HG03066 (cell line): ENCODE data around the gene HOXD9.

ENCODE experiments used
- ATAC-seq: cut with Tn5 transposase; IDR thresholded peaks from one replicate; pipeline ENCODE4 v1.9.1; 2021; ENCODE audit warnings: low read depth; ENCODE audit not compliant: unreplicated experiment

Gene HOXD9

DNA sequence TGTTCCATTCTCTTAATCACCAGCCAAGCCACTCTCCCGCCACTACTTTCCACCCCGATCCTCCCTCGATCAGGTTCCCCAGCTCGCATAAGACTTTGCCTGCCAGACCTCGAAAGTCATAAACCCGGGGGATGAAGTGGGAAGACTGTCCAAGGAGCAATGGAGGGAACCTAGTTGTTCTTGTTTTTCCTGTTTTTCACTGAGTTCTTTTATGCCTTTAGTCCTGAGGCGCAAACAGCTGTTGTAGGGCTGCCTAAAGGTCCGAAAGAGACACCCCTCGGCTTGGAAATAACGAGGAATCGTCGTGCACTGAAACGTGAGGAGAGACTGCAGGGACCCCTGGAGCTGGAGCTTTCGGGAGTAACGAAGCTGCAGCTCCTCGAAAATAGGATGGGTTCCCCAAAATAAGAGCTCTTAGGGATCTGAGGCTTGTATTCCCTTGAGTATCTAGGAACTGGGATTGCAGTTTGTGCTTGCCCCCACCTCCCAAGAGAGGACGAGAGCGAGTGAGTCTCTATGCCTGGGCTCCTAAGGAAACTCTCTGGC, 24.6 kb upstream of the HOXD9 start:
- ATAC-seq, result no peak

DNA sequence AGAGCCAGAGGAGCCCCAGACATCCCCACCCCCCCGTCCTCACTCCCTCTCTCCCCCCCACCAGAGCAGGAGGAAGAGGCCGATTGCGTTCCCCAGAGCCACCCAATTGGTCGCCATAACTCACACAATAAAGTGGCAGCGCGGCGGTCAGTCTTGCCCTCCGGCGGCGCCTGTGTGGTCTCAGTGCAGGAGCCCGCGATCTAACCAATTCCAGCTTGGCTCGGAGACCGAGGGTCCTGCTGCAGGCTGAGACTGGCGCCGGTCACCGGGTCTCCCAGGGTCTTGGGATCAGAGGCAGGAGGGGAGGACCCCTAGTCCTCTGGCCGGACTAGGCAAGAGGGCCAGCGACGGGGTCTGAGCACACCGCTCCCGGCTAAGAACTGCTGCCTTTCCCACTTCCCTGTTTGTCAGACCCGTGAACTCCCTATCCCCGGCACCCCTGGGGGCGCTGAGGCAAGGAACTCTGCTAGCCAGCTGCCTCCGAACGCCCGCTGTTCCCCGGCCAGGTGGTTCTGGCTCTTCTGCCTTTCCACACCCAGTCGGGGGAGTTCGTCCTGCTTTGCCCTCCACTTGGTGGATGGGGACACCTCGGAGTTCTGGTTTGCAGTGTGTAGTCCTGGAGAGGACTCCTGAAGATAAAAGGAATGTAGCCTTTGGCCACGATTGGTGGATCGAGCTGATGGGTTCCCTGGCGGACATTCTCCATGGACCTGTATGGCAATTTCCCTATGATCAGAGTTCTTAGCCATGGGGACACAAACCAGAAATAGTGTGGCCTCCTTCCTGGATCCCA, 24.0 kb upstream of the HOXD9 start:
- no peak for ATAC-seq

DNA sequence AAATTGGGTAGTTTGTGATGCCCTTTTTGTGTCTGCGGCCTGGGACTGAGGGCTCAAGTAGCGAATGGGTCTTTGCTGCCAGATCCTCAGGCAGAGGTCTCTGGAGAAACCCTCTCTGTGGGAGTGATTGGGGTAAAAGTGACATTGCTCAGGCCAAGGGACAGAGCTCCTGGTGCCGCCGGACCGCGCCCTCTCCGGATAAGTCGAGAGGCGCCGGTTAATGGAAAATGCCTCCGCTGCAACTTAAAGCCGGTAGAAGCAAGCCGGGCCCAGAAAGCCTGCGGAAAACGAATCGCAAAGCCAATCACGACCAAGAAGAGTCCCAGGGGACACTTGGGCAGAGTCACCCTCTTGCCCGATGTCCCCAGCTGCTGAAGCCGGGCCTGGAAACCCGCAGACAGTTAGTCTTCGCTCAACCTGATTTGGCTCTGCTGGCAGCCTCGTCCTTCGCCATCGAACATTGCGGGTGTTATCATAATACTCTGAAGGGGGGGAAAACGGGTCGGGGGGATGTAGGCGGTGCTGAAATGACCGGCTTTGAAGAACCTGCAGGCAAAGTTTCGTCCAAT, 23.3 kb upstream of the HOXD9 start:
- ATAC-seq, result no peak

- ATAC-seq, result no peak
Measured at GRCh38 chr2:176099728-176100546, 22.6 kb upstream of the HOXD9 start, which contains the start of gene HOXD12. TSS of gene HOXD12 (plus strand) at chr2:176099795. CDS start at chr2:176099802, 7 bp downstream.

- no peak for ATAC-seq
Measured at GRCh38 chr2:176100547-176101140, 21.9 kb upstream of the HOXD9 start.

- ATAC-seq, result no peak
Measured at GRCh38 chr2:176101216-176101830, 21.2 kb upstream of the HOXD9 start.

GRCh38 chr2:176101842-176102241, 20.7 kb upstream of the HOXD9 start:
- ATAC-seq, result no peak

DNA sequence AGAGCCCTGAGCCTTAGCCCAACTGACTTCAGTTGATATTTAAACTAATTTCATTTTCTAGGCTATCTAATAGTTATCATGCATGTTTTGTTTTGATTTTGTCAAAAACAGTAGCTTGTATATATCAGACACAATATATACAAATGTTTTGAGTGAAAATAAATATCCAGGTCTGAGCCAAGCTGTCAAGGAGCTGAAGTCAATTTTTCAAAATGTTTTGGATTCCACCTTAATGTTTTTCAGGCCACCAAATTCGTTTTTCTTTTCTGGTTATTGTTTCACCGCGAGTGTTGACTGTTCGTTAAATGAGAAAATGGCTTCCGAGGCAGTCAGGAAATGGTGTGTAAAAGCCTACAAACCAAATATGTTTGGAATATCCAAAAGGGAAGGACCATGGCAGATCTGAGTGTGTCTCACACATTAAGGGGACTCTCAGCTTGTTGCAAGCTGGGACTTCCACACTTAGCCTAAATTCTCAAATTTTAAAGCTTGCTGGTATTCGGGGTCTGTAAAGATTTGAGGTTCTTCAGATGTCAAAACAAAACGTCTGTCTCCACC, 20.1 kb upstream of the HOXD9 start:
- no peak for ATAC-seq

- no peak for ATAC-seq
Measured at GRCh38 chr2:176103194-176103593, 19.3 kb upstream of the HOXD9 start.

DNA sequence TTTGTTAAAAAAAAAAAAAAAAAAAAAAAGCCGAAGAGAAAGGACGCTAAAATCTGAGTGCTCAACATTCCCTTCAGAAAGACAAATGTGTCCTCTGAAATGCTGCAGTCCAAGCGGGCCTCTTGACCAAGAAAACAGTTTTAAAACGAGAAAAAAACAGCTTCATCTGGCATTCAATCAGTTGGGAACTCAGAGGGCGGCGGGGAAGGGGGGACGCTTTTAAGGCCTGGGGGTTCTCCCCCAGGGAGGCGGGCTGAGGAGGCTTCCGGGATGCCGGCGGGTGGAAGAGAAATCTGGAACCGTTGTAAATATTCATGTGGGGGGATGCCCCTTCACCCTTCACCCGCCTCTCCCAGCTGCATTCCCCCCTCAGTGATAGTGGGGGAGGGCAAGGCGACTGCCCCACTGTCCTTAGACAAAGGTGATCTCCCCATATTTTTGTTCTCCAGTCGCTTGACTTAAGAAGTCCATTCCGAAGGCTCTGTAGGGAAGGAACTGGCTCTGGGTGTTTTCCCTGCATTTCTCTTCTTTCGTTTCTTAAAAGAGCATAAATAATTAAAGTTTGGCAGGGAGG, 18.7 kb upstream of the HOXD9 start:
- no peak for ATAC-seq

- no peak for ATAC-seq
Measured at GRCh38 chr2:176104316-176105077, 18.0 kb upstream of the HOXD9 start.

DNA sequence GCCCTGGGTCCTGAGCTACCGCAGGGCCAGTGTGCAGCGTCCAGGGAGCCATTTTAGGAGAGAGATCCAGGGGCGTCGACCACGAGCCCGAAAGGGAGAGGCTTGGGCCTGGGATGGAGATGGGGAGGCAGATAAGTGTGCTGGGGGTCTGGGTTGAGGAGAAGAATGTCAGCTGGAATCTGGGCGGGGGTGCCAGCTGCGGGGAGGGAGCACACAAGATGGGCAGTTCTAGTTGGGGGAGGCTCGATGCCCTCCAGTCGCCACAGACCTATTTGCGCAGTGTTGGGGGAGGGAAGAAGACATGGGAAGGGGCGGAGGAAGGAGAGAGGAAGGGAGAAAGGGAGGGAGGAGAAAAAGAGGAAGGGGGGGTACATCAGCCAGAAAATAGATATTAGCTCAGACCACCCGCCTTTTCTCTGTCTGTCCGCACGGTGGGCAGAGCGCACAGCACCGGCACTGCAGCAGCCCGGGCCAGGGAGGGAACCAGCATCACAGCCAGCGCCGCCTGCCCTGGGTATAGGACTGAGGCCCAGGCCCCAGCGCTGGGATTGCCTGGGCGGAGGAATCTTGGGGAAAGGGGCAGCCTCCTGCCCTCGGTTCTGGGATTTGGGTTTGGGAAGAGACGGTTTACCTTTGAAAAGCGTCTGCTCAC, 17.3 kb upstream of the HOXD9 start:
- no peak for ATAC-seq

DNA sequence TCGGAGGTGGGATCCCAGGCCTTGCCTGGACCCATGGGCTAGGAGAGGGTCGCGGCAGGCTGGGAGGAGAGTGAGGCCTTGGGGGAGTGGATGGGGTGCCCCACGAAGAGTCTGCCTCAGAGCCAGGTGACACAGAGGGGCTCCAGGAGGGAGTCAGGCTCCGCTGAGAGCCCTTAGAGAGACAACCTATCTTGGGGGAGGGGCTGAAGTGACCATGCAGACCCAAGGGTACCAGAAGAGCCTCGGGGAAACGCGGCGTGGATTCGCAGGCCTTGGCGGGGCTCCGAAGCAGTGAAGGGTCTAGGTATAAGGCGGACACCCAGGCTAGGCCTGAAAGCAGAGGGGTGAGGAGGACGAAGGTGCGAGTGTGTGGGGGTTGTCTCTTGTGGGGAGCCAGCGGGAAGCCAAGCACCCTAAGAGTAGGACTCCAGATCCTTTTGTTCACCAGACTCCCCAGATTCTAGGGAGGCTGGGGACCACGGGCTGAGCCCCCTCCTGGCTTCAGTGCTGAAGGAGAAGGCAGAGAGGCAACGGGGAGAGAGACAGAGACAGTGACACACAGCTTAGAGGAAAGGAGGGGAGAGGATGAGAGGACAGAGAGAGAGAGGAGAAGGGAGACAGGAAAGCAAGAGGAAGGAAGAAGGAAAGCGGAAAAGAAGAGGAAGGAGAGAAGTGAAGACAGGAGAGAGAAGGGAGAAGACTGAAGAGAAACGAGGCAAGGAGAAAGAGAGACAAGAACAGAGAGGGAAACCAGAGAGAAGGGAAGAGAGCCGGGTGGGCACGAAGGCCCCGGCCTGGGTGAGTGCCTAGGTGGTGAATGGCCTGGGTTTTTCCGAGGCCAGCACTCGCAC, 16.6 kb upstream of the HOXD9 start:
- no peak for ATAC-seq

- ATAC-seq, result no peak
Measured at GRCh38 chr2:176106581-176107539, 15.7 kb upstream of the HOXD9 start, which contains the start of gene HOXD11. TSS of gene HOXD11 (plus strand) at chr2:176107280. CDS start at chr2:176107356, 76 bp downstream.

- no peak for ATAC-seq
Measured at GRCh38 chr2:176107731-176108181, 14.8 kb upstream of the HOXD9 start.

- ATAC-seq, result no peak
Measured at GRCh38 chr2:176109192-176109901, 13.2 kb upstream of the HOXD9 start.
